GM13977 (cell line): ENCODE measurements around the gene HDAC9.

Experiments used
- DNase-seq: peaks from one replicate; pipeline ENCODE4 v3.0.0; 2012; ENCODE audit warnings: low spot score
- in situ Hi-C: fragments of 300-500 bp; cut with MboI; formaldehyde crosslinking; loops from one replicate; pipeline ENCODE4 v1.12.0; 2022; ENCODE audit warnings: low sequenced_read_pairs, low pct_unique_long_range_greater_than_20kb, mixed read lengths, inconsistent platforms; ENCODE audit not compliant: unreplicated experiment
- TF ChIP-seq, protein P1 (sequence below): IDR thresholded peaks from 2 replicates; pipeline ENCODE4 v1.5.1; 2012; ENCODE audit warnings: mild to moderate bottlenecking, control low read depth; ENCODE audit not compliant: insufficient read depth; ENCODE audit errors: extremely low read depth, missing control alignments

The HDAC9 gene

DNA sequence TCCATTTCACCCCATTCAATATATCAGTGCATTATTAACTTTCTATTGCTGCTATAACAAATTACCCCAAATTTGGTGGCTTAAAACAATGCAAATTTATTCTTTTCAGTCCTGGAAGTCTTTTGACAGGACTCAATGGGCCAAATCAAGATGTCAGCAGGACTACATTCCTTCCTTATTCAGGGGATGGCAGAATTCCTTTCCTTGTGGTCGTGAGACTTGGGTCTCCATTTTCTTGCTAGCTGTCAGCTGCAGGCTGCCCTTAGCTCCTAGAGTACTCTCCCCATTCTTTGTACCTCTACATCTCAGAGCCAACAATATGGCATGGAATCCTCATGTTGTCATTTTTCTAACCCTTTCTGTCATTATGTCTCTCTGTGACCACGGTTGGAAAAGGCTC, 310.6 kb downstream of the HDAC9 start:
- in situ Hi-C loops: no loop called here
- DNase-seq: no peak
- TF ChIP-seq, protein P1, sequence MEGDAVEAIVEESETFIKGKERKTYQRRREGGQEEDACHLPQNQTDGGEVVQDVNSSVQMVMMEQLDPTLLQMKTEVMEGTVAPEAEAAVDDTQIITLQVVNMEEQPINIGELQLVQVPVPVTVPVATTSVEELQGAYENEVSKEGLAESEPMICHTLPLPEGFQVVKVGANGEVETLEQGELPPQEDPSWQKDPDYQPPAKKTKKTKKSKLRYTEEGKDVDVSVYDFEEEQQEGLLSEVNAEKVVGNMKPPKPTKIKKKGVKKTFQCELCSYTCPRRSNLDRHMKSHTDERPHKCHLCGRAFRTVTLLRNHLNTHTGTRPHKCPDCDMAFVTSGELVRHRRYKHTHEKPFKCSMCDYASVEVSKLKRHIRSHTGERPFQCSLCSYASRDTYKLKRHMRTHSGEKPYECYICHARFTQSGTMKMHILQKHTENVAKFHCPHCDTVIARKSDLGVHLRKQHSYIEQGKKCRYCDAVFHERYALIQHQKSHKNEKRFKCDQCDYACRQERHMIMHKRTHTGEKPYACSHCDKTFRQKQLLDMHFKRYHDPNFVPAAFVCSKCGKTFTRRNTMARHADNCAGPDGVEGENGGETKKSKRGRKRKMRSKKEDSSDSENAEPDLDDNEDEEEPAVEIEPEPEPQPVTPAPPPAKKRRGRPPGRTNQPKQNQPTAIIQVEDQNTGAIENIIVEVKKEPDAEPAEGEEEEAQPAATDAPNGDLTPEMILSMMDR: no peak

DNA sequence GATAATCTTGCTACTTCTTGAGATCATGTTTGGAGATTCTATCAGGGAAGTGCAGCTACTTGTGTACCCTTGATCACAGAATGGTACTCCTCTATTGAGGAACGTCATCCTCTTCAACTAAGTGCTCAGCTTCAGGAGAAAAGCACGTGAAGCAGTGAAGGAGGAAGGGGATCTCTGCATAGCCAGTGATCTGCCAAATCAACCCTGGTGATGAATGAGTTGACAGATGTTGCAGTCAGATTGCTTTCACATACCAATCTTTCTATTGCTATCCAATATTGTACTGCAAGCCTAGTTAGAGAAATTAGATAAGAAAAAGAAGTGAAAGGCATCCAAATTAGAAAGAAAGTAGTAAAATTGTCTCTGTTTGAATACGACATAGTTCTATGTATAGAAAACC, 312.5 kb downstream of the HDAC9 start:
- TF ChIP-seq, protein P1: no peak
- in situ Hi-C loops: no loop called here
- DNase-seq: no peak

DNA sequence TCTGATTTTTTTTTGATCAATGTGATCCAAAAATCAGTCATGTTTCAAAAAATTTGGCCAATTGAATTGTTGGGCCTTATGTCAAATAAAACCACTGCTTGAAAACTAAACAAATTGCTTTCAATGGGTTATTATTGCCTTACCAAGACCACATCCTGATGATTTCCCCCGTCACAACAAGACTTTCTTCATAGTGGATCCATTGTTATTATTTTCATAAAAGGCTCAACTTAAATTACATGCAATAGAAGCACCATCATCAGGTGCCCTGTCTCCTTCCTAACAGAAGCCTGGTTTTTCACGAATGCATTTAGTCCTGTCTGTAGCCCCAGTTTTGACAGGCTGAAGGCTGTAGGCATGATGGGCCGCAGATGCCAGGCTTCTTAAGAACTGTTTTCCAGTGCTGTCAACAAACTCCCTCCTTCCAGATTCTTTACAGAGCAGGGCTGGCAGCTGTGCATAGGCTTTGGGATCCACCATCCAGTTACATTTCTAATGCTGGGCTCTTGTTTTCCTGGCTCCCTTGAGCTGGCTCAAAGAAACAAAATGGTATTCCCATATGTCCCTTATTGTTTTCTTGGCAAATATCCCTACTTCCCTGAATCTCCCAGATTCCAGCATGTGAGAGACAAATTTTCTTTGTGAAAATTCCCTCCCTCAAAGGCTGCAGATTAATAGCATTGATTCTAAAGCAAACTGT, 319.9 kb downstream of the HDAC9 start:
- TF ChIP-seq, protein P1: no peak
- DNase-seq: no peak
- in situ Hi-C loops: no loop called here

DNA sequence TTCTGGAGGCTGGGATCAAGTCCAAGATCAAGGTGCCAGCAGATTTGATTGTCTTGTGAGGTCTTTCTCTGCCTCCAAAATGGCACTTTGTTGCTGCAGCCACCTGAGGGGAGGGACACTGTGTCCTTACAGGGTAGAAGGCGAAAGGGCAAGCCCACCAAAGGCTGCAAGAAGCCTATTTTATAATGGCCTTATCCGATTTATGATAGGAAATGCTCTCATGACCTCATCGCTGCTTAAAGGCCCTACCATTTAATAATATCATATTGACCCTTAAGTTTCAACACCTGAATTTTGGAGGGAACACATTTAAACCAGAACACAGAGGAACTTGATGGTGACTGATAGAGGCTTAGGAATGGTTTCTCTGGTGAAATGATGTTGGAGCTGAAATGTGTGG, 325.4 kb downstream of the HDAC9 start:
- in situ Hi-C loops: no loop called here
- no peak for DNase-seq
- TF ChIP-seq, protein P1: no peak

DNA sequence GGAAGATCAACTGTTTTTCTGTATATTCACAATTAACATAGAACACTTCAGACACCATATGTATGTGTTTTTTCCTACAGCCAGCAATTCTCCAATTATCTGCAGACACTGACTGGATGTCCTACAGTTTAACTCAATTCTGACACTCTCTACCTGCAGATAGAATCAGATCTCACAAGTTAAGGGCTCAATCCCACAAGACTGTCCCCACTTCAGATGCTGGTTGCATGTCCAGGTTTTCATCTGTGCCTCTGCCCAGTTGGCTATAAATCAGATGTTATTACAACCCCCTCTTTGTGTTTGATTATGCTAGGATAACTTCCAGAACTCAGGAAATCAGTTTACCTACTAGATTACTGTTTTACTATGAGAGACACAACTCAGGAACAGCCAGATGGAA, 326.0 kb downstream of the HDAC9 start:
- TF ChIP-seq, protein P1: no peak
- DNase-seq: no peak
- in situ Hi-C loops: no loop called here

DNA sequence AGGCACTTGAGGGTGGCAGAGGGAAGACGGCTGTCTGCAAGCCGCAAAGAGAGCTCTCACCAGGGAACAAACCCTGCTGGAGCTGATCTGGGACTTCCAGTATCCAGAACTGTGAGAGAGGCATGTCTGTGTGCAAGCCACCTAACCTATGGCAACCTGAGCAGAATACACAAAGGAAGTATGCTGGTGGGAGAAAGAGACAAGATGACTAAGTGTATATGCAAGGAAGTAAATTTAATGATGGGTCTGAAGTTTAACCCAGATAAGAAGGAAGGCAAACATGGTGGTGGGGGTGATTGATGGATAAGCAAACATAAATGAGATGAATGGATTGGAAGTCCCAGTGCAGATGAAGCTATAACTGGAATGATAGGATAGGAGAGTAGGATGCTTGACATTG, 328.6 kb downstream of the HDAC9 start:
- in situ Hi-C loops: no loop called here
- no peak for DNase-seq
- TF ChIP-seq, protein P1: no peak
